HUES64 (cell line): Measurements from ENCODE around the gene ALOX5AP.

Source experiments
- H3K27ac ChIP-seq: 2 replicates; pipeline ENCODE4 v1.7.0; 2013; ENCODE audit warnings: low read depth, low read length, inconsistent platforms
- H3K27me3 ChIP-seq: 2 replicates; pipeline ENCODE4 v1.6.1; 2013; ENCODE audit warnings: mild to moderate bottlenecking, low read length; ENCODE audit not compliant: insufficient read depth
- H3K36me3 ChIP-seq: 2 replicates; pipeline ENCODE4 v1.6.1; 2013; ENCODE audit warnings: mild to moderate bottlenecking, low read length; ENCODE audit not compliant: insufficient read depth
- H3K4me1 ChIP-seq: 2 replicates; pipeline ENCODE4 v1.6.1; 2013; ENCODE audit warnings: mild to moderate bottlenecking, low read length, moderate library complexity; ENCODE audit not compliant: insufficient read depth
- H3K4me3 ChIP-seq: 2 replicates; pipeline ENCODE4 v1.5.1; 2013; ENCODE audit warnings: mild to moderate bottlenecking, low read length, moderate library complexity
- H3K9ac ChIP-seq: 2 replicates; pipeline ENCODE4 v1.6.1; 2013; ENCODE audit warnings: mild to moderate bottlenecking, low read depth, low read length
- H3K9me3 ChIP-seq: 2 replicates; pipeline ENCODE4 v1.6.1; 2013; ENCODE audit warnings: low read depth, low read length; ENCODE audit not compliant: insufficient read depth
- WGBS: fragments of 150-250, 120-280 bp; methylation state at CpG from one replicate; pipeline ENCODE4 v1.1.7; 2013; ENCODE audit warnings: missing lambda C conversion rate; 5-methylcytosine and 5-hydroxymethylcytosine counted together

The ALOX5AP gene

DNA sequence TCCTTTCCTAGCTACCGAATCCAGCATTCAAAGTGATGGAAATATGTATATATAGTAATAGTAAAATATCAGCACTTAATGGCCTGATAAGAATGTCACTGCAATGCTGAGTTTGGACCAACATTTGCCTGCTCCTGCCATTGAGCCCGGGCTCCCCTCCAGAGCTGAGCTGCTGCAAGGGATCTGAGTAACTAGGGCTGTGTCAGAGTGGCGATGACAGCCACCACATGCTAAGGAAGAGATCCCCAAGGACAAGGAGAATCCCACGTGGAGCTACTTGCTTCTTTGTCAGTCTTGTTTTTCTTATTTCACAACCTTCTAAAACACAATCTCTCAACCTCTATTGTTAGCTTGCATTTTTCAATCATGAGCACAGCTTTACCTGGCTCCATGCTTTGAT, 19.5 kb upstream of the ALOX5AP start:
- no peak overlapping the region for H3K9ac ChIP-seq
- H3K4me3 ChIP-seq, result no peak overlapping the region
- no peaks in the 10 kb centered on the region for H3K9me3 ChIP-seq
- WGBS, result 88% methylated on average over 3 of the region's 4 CpGs
- no peaks in the 10 kb centered on the region for H3K36me3 ChIP-seq
- H3K27ac ChIP-seq, result no peak overlapping the region
- H3K4me1 ChIP-seq, result no peaks in the 10 kb centered on the region
- H3K27me3 ChIP-seq, result no peaks in the 10 kb centered on the region

DNA sequence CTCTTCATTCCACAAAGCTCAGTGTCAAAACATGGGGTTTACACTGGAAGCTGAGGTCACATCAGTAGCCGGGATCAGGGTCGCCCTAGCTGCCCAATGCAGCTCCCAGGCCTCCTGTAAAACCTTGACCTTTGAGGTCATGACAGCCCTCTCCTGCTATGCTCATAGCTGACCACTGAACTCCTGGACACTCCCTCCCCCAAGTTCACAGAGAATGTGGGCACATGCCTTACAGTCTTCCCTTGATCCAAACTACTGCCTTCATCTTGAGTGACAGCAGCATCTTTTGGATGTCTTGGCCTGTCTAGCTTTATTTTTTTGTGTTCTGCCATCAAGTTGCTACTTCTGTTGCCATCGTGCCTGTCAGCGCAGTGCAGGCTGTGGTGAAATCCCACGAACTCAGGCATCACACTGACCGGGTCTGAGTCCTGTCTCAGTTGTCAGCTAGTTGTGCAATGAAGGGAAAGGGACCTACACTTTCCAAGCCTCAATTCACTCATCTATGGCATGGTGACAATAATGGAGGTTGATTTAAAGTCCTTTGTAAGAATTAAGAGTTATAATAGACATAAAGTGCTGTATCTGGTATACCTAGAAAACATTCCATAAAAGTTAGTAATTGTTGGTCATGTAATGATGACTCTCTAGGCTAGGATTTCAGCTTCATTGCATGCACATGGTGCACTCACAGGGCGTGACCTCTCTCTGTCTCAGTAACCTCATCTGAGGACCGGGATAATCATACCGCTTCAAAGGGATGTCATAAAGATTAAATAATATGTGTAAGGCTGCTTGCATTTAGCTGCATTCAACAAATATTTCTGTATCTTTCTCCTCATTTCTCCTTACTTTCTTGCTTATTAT, 16.4 kb upstream of the ALOX5AP start:
- no peak overlapping the region for H3K9ac ChIP-seq
- no peak overlapping the region for H3K27ac ChIP-seq
- 92% methylated on average over 9 of the region's 9 CpGs for WGBS
- no peaks in the 10 kb centered on the region for H3K36me3 ChIP-seq
- H3K27me3 ChIP-seq, result no peaks in the 10 kb centered on the region
- H3K4me1 ChIP-seq, result no peaks in the 10 kb centered on the region
- no peak overlapping the region for H3K4me3 ChIP-seq
- no peaks in the 10 kb centered on the region for H3K9me3 ChIP-seq

DNA sequence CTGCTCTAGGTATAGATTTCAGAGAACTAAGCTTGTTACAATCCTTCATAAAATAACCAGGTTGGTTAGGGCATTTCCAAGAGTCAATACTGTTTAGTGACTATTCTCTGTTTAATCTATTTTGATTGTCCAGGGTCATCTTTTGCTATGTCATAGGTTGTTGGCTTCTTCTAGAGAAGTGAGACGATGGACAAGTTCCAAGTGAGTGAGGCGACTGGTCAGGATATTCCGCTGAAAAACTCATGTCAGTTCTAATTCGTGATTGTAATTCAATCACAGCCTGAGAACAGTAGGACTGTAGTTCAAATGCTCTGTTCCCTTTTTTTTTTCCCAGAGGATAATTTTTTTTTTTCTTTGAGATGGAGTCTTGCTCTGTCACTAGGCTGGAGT, 15.8 kb upstream of the ALOX5AP start:
- Histone ChIP-seq H3K27me3 (no peaks in the 10 kb centered on the region), H3K36me3 (no peaks in the 10 kb centered on the region), H3K9me3 (no peaks in the 10 kb centered on the region), H3K27ac (no peak overlapping the region), H3K9ac (no peak overlapping the region), H3K4me3 (no peak overlapping the region), H3K4me1 (no peaks in the 10 kb centered on the region)
- WGBS, result 92% methylated on average over 4 of the region's 4 CpGs

DNA sequence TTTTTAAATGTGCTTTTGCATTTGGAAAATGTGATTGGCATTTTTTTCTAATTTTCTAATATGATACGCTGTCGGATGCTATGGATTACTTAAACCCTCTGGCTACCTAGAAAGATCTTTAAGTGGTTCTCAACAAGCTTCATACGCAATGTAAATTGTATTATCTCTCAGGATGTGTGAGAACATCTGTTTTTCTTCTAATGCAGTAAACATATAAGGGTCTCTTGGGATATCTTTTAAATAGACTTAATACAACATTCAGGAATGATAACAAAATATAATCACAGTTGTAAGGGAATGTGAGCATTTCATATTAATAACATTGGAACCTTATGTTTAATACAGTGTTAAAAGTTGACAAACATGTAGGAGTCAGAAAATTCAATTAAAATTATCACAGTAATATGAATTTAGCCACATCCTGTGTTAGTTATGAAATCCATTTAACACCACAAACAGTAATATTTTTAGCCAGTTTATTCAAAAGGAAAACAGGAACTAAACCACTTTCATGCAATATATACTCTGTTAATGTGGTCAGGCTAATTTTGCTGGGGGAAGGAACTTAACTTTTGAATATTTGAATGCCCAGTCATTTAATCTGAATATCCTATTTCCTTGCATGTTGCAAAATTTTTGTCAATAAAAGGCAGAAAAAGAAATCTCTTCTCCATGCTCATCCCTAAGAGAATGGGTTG, 15.0 kb upstream of the ALOX5AP start:
- H3K4me3 ChIP-seq, result no peak overlapping the region
- H3K27ac ChIP-seq, result no peak overlapping the region

DNA sequence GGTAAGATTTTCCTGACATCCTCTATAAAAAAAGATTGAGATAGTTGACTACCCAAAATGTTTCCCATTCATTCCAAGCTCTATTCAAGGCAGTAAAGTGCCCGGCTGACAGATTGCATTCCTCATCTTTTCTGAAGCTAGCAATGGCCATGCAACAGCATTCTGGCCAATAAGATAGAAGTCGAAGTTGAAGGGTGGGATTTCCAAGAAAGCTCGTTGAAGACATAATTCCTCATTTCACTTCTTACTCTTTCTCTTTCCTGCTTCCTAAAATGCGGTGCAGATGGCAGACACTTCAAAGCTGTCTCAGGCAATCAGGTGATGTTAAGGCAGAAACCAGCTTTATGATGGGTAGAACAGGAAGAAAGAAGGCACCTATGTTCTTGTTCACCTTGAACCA, 13.4 kb upstream of the ALOX5AP start:
- Histone ChIP-seq H3K27ac (no peak overlapping the region), H3K27me3 (no peaks in the 10 kb centered on the region), H3K9me3 (no peaks in the 10 kb centered on the region), H3K4me3 (no peak overlapping the region), H3K9ac (no peak overlapping the region), H3K4me1 (no peaks in the 10 kb centered on the region), H3K36me3 (no peaks in the 10 kb centered on the region)
- WGBS, result 92% methylated on average over 4 of the region's 4 CpGs

More for the DNA sequence above, 15.0 kb upstream of the ALOX5AP start:
- Histone ChIP-seq H3K27me3 (no peaks in the 10 kb centered on the region), H3K36me3 (no peaks in the 10 kb centered on the region), H3K9me3 (no peaks in the 10 kb centered on the region), H3K9ac (no peak overlapping the region), H3K4me1 (no peaks in the 10 kb centered on the region)
- 100% methylated on average over 3 of the region's 3 CpGs for WGBS

DNA sequence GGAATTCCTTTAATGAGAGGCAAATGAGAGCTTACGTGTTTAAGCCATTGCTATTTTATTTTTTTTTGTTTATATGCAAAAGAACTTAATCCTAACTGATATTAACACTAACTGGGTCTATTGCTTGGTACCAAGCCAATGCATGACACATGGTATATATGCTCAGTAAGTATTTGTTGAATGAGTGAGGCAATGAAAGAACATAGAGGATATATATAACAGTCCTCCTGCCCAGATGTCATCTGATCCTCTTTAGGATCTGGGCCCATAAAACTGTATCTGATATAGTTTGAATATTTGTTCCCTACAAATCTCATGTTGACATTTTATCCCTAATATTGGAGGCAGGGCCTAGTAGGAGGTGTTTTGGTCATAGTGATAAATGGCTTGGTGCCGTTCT, 13.0 kb upstream of the ALOX5AP start:
- Histone ChIP-seq H3K4me3 (no peak overlapping the region), H3K27me3 (no peaks in the 10 kb centered on the region), H3K9me3 (no peaks in the 10 kb centered on the region), H3K9ac (no peak overlapping the region), H3K27ac (no peak overlapping the region), H3K4me1 (no peaks in the 10 kb centered on the region), H3K36me3 (no peaks in the 10 kb centered on the region)
- 71% methylated on average over 1 of the region's 2 CpGs for WGBS

DNA sequence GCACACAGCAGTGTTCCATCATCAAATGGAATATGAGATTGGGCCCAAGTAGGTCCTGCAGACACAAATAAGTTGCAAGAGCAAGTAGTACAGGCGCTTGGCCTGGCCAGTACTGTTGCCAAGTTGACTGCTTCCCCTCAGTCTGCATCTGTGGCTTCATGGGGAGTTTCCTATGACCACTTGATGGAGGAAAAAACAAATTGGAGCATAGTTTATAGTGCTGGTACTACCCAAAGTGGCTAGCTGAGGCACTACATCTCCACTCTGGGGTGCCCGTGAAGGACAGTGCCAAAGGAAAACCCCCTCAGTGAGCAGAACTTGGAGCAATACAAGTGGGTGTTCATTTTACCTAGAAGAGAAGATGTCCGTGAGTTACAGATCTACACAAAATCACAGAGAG, 10.6 kb upstream of the ALOX5AP start:
- H3K27ac ChIP-seq, result no peak overlapping the region
- WGBS, result 94% methylated on average over 3 of the region's 3 CpGs

DNA sequence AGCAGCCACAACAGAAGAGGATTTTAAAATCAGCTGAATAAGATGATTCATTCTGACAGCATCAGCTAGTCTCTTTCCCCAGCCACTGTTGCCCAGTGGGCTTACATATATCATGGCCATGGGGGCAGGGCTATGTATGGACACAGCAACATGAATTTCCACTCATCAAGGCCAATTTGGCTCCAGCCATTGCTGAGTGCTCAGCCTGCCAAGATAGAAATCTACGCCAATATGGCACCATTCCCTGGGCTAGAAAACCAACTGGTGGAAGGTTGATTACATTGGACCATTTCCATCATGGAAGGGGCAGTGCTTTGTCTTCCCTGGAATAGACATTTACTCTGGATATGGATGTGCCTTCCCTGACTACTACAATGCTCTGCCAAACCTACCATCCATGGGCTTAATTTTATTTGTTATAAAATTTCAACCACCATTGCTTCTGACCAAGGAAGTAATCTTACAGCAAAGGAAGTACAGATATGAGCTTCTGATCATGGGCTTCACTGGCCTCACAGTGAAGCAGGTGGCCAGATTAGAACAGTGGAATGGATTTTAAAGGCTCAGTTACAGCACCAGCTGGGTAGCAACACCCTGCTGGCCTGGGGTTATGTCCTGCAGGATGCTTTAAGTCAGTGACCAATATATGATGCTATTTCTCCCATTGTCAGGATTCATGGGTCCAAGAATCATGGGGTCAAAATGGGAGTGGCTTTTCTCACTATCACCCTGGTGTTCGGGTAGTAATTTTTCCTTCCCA, 9.8 kb upstream of the ALOX5AP start:
- Histone ChIP-seq H3K27ac (no peak overlapping the region), H3K4me3 (no peak overlapping the region), H3K9me3 (no peaks in the 10 kb centered on the region), H3K27me3 (no peaks in the 10 kb centered on the region), H3K4me1 (no peaks in the 10 kb centered on the region), H3K9ac (no peak overlapping the region), H3K36me3 (no peaks in the 10 kb centered on the region)
- 99% methylated on average over 2 of the region's 2 CpGs for WGBS

More for the DNA sequence above, 10.6 kb upstream of the ALOX5AP start:
- H3K4me3 ChIP-seq, result no peak overlapping the region
- no peaks in the 10 kb centered on the region for H3K27me3 ChIP-seq
- no peaks in the 10 kb centered on the region for H3K36me3 ChIP-seq
- no peaks in the 10 kb centered on the region for H3K9me3 ChIP-seq
- H3K9ac ChIP-seq, result no peak overlapping the region
- H3K4me1 ChIP-seq, result no peaks in the 10 kb centered on the region

DNA sequence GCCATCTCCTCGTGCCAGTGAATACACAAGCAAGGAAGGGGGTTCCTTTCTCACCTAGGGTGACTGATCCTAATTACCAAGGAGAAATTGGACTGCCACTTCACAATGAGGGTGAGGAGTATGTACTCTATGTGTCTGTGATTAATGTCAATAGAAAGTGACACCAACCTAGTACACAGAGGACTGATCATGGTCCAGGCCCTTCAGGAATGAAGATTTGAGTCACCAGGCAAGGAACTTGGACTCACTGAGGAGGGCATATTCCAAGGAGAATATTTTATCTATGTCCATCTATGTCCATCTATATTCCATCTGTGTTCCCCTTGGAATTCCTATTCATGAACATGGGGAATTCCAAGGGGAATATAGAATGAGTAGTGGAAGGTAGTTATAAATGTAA, 9.2 kb upstream of the ALOX5AP start:
- Histone ChIP-seq H3K9ac (no peak overlapping the region), H3K4me1 (no peaks in the 10 kb centered on the region), H3K27me3 (no peaks in the 10 kb centered on the region), H3K36me3 (no peaks in the 10 kb centered on the region), H3K4me3 (no peak overlapping the region), H3K27ac (no peak overlapping the region), H3K9me3 (no peaks in the 10 kb centered on the region)
- 86% methylated on average over 1 of the region's 1 CpG for WGBS

DNA sequence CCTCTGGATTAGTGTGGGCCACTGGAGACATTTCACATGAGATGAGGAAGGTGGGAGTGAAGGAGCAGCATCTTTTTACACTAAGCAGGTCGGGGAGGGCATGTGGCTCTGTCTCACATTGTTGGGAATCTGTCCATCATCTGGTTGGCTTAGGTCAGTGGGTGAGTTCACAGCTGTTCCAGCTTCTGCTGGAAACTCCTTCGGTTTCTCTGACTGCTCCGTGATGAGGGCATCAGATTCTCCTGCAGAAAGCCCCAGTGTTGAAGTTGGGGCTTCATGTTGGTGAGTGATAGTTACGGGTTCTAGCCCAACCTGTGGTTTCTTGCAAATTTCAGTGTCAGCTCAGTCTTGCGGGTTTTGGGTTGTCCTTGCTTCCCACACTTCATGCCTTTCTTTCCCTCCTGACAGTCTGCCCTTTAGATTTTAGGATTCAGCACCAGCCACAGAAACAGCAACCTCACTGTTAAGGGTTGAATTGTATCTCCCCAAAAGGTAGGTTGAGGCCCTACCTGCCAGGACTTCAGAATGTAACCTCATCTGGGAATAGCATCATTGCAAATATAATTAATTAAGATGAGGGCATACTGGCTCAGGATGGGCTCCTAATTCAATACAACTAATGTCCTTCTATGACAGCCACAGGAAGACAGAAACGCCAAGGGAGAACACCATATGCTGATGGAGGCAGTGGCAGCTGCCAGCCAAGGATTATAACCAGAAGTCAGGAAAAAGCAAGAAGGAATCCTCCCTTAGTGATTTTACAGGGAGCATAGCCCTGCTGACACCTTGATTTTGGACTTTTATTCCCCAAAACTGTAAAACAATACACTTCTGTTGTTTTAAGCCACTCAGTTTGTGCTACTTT, 7.6 kb upstream of the ALOX5AP start:
- WGBS, result 93% methylated on average over 6 of the region's 6 CpGs
- no peak overlapping the region for H3K27ac ChIP-seq

More for the DNA sequence above, 7.6 kb upstream of the ALOX5AP start:
- Histone ChIP-seq H3K4me1 (no peaks in the 10 kb centered on the region), H3K27me3 (no peaks in the 10 kb centered on the region), H3K9ac (no peak overlapping the region), H3K4me3 (no peak overlapping the region), H3K9me3 (no peaks in the 10 kb centered on the region), H3K36me3 (no peaks in the 10 kb centered on the region)
